ENCODE measurements around the gene KHDRBS2. TPM values are rescaled to one million over a fixed set of nuclear protein-coding genes. Genes with fewer than 3 reads are reported as not detected.

Gene KHDRBS2
- total and polyA plus RNA-seq, 2 of the 4 experiments (the other 2 are of a cell fraction) = not detected

DNA sequence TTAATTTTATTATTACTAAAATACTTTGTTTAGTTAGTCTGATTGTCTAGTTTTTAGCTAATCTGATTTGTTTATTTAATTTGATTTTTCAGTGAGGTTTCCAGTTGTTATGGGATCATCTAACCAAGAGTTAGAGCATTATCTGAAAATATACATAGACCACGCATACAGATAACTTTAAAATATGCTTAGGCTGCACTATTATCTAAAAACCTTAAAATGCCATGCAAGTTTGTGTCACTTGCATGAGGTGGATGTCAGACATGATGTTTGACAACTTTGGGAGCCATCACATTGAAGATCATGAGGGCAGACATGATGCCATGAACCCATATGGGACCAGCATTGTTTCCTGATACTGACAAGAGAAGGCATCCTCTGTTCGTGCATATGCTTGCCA, 610.3 kb downstream of the KHDRBS2 start:
- H3K56ac ChIP-seq (ENCODE audit: extremely low read depth, insufficient read depth, low read length) = no peak overlapping the region
- no peak overlapping the region for H3K27ac ChIP-seq (ENCODE audit: insufficient read depth, low read length)
- no peak overlapping the region for H2BK20ac ChIP-seq (ENCODE audit: low read depth, low read length)
- H3K14ac ChIP-seq (replicated peaks; ENCODE audit: low read depth, low read length) = no peak overlapping the region
- BruUV-seq (replicated peaks) = no TSS peak
- H3K27me3 ChIP-seq (ENCODE audit: control insufficient read depth, insufficient read depth, low read length) = no peaks in the 10 kb centered on the region
- no peak overlapping the region for H4K5ac ChIP-seq (ENCODE audit: low read depth, low read length)
- no CpG with 5 or more reads among the region's 2 CpGs for WGBS, 2 experiments (ENCODE audit: extremely low coverage in 2 of 2, insufficient read length in 1 of 2)
- intact Hi-C loops (cut with micrococcal nuclease) = no loop called here
- ChIA-PET CTCF (no interaction called here), POLR2A (ENCODE audit: unreplicated experiment) (no interaction called here)
- in situ Hi-C loops (cut with MboI; ENCODE audit: low sequenced_read_pairs) = no loop called here
- no peak overlapping the region for H4K91ac ChIP-seq (ENCODE audit: insufficient read depth, low read depth, low read length)
- H3K18ac ChIP-seq (ENCODE audit: low read depth, low read length) = no peak overlapping the region
- no peak overlapping the region for H3K4me2 ChIP-seq (ENCODE audit: low read depth, low read length)
- no peak overlapping the region for H3K4me3 ChIP-seq (ENCODE audit: insufficient read depth, low read depth, low read length)
- ATAC-seq (ENCODE audit: low read depth) (no peak), DNase-seq (no peak)
- no peak overlapping the region for H2AK5ac ChIP-seq (ENCODE audit: low read depth, low read length)
- dilution Hi-C loops (cut with HindIII; ENCODE audit: low sequenced_read_pairs, unreplicated experiment) = no loop called here
- no peak overlapping the region for H2BK15ac ChIP-seq (ENCODE audit: low read depth, low read length)
- H3K23ac ChIP-seq (ENCODE audit: low read depth, low read length) = no peak overlapping the region
- no peaks in the 10 kb centered on the region for H3K79me1 ChIP-seq (ENCODE audit: low read depth in 1 of 2, low read length in 2 of 2)
- H3K4me1 ChIP-seq (ENCODE audit: control insufficient read depth, insufficient read depth, low read length) = no peaks in the 10 kb centered on the region
- peaks cover 3% of the 10 kb centered on the region; the same call in 1 of the 2 replicates for H3K9me3 ChIP-seq (ENCODE audit: control insufficient read depth, insufficient read depth, low read length)
- no peak overlapping the region for H3K4ac ChIP-seq (ENCODE audit: low read depth, low read length)
- H3K9me1 ChIP-seq (ENCODE audit: insufficient read depth, low read length) = no peaks in the 10 kb centered on the region
- TF ChIP-seq FOS (IDR thresholded peaks at IDR 0.05; ENCODE audit: low read depth, low read length) = no peak
- peak; percentile 38; the same call in 1 of the 2 replicates for TF ChIP-seq MAFK (IDR thresholded peaks at IDR 0.05; ENCODE audit: low read depth, low read length)
- no peaks in the 10 kb centered on the region for H4K20me1 ChIP-seq (ENCODE audit: insufficient read depth, low read length)
- no peak overlapping the region for H2BK120ac ChIP-seq (ENCODE audit: low read depth, low read length)
- H4K8ac ChIP-seq (ENCODE audit: low read depth in 2 of 2, low read length in 2 of 2) = no peak overlapping the region
- no peaks in the 10 kb centered on the region for H3K36me3 ChIP-seq (ENCODE audit: control insufficient read depth, insufficient read depth, low read length)
- no peak overlapping the region for H2BK5ac ChIP-seq (ENCODE audit: low read depth, low read length, poor library complexity, severe bottlenecking)
- H2AFZ ChIP-seq (replicated peaks; ENCODE audit: low read length, poor library complexity) = no peak overlapping the region
- H2AK9ac ChIP-seq (replicated peaks; ENCODE audit: low read depth, low read length, poor library complexity) = no peak overlapping the region
- H3K9ac ChIP-seq (ENCODE audit: low read depth, low read length) = no peak overlapping the region

All from IMR-90 (cell line).